NCI-H82 treated with DMSO at 0.1 percent for 48 hours (cell line): Measurements from ENCODE around the gene PIP5K1B.

Source experiments
- DNase-seq: peaks from one replicate; lab custom pipeline; 2025; ENCODE audit not compliant: unreplicated experiment; lab: John Stamatoyannopoulos, UW

Gene PIP5K1B

GRCh38 chr9:68897577-68898145, 192.6 kb downstream of the PIP5K1B start:
- DNase-seq = peak; percentile 12

- no peak for DNase-seq
Measured at GRCh38 chr9:68898781-68899439, 193.9 kb downstream of the PIP5K1B start.

GRCh38 chr9:68904454-68904853, 199.4 kb downstream of the PIP5K1B start:
- peak; percentile 30 for DNase-seq

GRCh38 chr9:68905129-68905528, 200.1 kb downstream of the PIP5K1B start:
- no peak for DNase-seq

- DNase-seq = no peak
Measured at GRCh38 chr9:68907910-68908309, 202.9 kb downstream of the PIP5K1B start.

- no peak for DNase-seq
Measured at GRCh38 chr9:68912561-68912960, 207.5 kb downstream of the PIP5K1B start.

- DNase-seq = no peak
Measured at GRCh38 chr9:68913054-68913453, 208.0 kb downstream of the PIP5K1B start.

- DNase-seq = no peak
Measured at GRCh38 chr9:68914751-68915150, 209.7 kb downstream of the PIP5K1B start.

GRCh38 chr9:68919661-68920060, 214.6 kb downstream of the PIP5K1B start:
- DNase-seq = no peak

- no peak for DNase-seq
Measured at GRCh38 chr9:68920921-68921320, 215.9 kb downstream of the PIP5K1B start.

- DNase-seq = no peak
Measured at GRCh38 chr9:68923480-68923879, 218.4 kb downstream of the PIP5K1B start.

- DNase-seq = no peak
Measured at GRCh38 chr9:68925175-68925574, 220.1 kb downstream of the PIP5K1B start.

GRCh38 chr9:68927165-68927564, 222.1 kb downstream of the PIP5K1B start:
- no peak for DNase-seq

GRCh38 chr9:68931821-68932220, 226.8 kb downstream of the PIP5K1B start:
- no peak for DNase-seq

GRCh38 chr9:68932458-68932857, 227.4 kb downstream of the PIP5K1B start:
- DNase-seq = no peak

GRCh38 chr9:68933434-68934328, 228.6 kb downstream of the PIP5K1B start:
- no peak for DNase-seq

GRCh38 chr9:68934329-68934644, 229.2 kb downstream of the PIP5K1B start:
- DNase-seq = no peak

GRCh38 chr9:68940573-68940972, 235.5 kb downstream of the PIP5K1B start:
- DNase-seq = no peak

GRCh38 chr9:68941780-68942459, 236.9 kb downstream of the PIP5K1B start:
- DNase-seq = no peak

GRCh38 chr9:68942790-68943189, 237.8 kb downstream of the PIP5K1B start:
- no peak for DNase-seq

GRCh38 chr9:68947015-68947414, 242.0 kb downstream of the PIP5K1B start:
- DNase-seq = no peak
